ENCODE results near the gene MYO18B. TPM values are rescaled to one million over a fixed set of nuclear protein-coding genes. Genes with fewer than 3 reads are reported as not detected.

Gene MYO18B
- total and polyA plus RNA-seq, 2 donors (not counting 3 experiments of a cell fraction or from before 2014, with no cell fraction given): 0.01 TPM; not detected in 1

DNA sequence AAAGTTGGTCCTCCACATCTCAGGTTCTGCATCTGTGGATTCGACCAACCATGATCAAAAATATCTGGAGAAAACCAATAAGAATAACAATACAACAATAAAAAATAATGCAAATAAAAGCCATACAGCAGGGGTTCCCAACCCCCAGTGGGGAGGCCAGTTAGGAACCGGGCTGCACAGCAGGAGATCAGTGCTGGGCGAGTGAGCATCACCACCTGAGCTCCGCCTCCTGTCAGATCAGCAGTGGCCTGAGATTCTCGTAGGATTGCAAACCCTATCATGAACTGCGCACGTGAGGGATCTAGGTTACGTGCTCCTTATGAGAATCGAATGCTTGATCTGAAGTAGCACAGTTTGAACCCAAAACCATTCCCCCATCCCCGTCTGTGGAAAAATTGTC, 25.4 kb upstream of the MYO18B start:
- TF ChIP-seq POLR2AphosphoS5 (IDR thresholded peaks at IDR 0.05; ENCODE audit: insufficient read depth, low read depth, low read length) (no peak), EZH2 (IDR thresholded peaks at IDR 0.05; ENCODE audit: borderline replicate concordance, low read depth, low read length, severe bottlenecking) (no peak), FOS (IDR thresholded peaks at IDR 0.05; ENCODE audit: borderline replicate concordance, insufficient read depth, low read length) (no peak)
- H3K9ac ChIP-seq (replicated peaks; ENCODE audit: extremely low read depth, insufficient read depth, low read length): no peak overlapping the region
- dilution Hi-C loops (cut with MboI; ENCODE audit: extremely low pct_ligation_motif_present, low sequenced_read_pairs): no loop called here

DNA sequence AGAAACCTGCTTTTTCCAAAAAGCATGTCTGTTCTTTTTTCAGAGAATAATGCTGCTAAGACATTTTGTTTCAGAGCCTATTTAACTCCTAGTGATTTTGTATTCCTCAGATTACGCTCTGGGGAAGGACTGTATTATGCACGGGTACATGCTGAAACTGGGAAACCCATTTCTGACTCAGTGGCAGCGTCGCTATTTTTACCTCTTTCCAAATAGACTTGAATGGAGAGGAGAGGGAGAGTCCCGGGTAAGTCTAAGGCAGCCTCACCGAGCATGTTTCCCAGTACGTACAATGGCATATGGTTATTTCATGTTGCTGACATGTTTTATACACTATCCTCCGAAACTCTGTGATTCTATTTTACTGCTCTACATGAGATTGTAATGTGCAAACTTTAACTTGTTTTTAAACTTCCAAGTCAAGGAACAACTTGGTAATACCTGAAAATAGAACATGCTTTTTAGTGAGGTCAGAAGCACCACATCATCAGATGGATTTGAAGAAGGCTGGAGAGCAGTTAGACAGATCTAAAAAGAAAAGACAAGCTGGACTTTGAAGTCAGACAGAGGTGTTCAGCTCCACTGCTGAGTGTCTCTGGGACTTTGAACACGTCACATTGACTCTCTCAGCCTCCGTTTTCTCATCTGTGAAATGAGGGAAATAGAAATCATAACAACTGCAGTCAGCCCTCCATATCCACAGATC, 23.7 kb upstream of the MYO18B start:
- intact Hi-C loops (cut with micrococcal nuclease) (no loop called here), dilution Hi-C loops (cut with MboI; ENCODE audit: extremely low pct_ligation_motif_present, low sequenced_read_pairs) (no loop called here)
- Histone ChIP-seq H3K9ac (replicated peaks; ENCODE audit: extremely low read depth, insufficient read depth, low read length) (no peak overlapping the region), H4K20me1 (replicated peaks; ENCODE audit: control insufficient read depth, extremely low read depth, insufficient read depth, low read length) (no peaks in the 10 kb centered on the region), H3K9me1 (replicated peaks; ENCODE audit: control insufficient read depth, extremely low read depth, insufficient read depth, low read length) (no peaks in the 10 kb centered on the region), H3K4me1 (ENCODE audit: control insufficient read depth, extremely low read depth, insufficient read depth, low read length) (no peaks in the 10 kb centered on the region), H3K27ac (ENCODE audit: insufficient read depth, low read depth, low read length) (no peak overlapping the region), H3K9me3 (replicated peaks; ENCODE audit: control insufficient read depth, insufficient read depth, low read length) (no peaks in the 10 kb centered on the region), H3K36me3 (ENCODE audit: control insufficient read depth in 2 of 2, extremely low read depth in 1 of 2, insufficient read depth in 2 of 2, low read length in 2 of 2) (no peaks in the 10 kb centered on the region), H3K4me2 (ENCODE audit: insufficient read depth, low read length) (no peak overlapping the region), H3K79me2 (ENCODE audit: control insufficient read depth, insufficient read depth, low read length) (no peaks in the 10 kb centered on the region), H3K27me3 (ENCODE audit: control insufficient read depth in 2 of 2, insufficient read depth in 2 of 2, low read length in 2 of 2) (no peaks in the 10 kb centered on the region), H2AFZ (ENCODE audit: low read depth, low read length) (no peak overlapping the region), H3K4me3 (replicated peaks in 1 of 3; ENCODE audit: insufficient read depth in 1 of 3, low read depth in 1 of 3, low read length in 3 of 3) (no peak overlapping the region)
- POLR2A ChIA-PET: no interaction called here
- DNase-seq (ENCODE audit: low read depth, low spot score): no peak
- CTCF ChIA-PET: no interaction called here
- FAIRE-seq: no peak
- TF ChIP-seq, protein P1, sequence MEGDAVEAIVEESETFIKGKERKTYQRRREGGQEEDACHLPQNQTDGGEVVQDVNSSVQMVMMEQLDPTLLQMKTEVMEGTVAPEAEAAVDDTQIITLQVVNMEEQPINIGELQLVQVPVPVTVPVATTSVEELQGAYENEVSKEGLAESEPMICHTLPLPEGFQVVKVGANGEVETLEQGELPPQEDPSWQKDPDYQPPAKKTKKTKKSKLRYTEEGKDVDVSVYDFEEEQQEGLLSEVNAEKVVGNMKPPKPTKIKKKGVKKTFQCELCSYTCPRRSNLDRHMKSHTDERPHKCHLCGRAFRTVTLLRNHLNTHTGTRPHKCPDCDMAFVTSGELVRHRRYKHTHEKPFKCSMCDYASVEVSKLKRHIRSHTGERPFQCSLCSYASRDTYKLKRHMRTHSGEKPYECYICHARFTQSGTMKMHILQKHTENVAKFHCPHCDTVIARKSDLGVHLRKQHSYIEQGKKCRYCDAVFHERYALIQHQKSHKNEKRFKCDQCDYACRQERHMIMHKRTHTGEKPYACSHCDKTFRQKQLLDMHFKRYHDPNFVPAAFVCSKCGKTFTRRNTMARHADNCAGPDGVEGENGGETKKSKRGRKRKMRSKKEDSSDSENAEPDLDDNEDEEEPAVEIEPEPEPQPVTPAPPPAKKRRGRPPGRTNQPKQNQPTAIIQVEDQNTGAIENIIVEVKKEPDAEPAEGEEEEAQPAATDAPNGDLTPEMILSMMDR (IDR thresholded peaks at IDR 0.05; ENCODE audit: extremely low read depth in 1 of 2, insufficient read depth in 1 of 2, low read depth in 1 of 2, low read length in 2 of 2): no peak
- TF ChIP-seq FOS (IDR thresholded peaks at IDR 0.05; ENCODE audit: borderline replicate concordance, insufficient read depth, low read length): no peak
- TF ChIP-seq POLR2A (IDR thresholded peaks at IDR 0.05; ENCODE audit: low read depth, low read length): no peak
- no peak for TF ChIP-seq JUN (IDR thresholded peaks at IDR 0.05; ENCODE audit: borderline replicate concordance, insufficient read depth, insufficient read length, low read depth)
- no peak for TF ChIP-seq GATA2 (IDR thresholded peaks at IDR 0.05; ENCODE audit: insufficient read depth, insufficient read length, low read depth, low read length)
- no peak for TF ChIP-seq POLR2AphosphoS5 (IDR thresholded peaks at IDR 0.05; ENCODE audit: insufficient read depth, low read depth, low read length)
- no peak for TF ChIP-seq MYC (IDR thresholded peaks at IDR 0.05; ENCODE audit: low read depth, low read length)
- no peak for TF ChIP-seq EZH2 (IDR thresholded peaks at IDR 0.05; ENCODE audit: borderline replicate concordance, low read depth, low read length, severe bottlenecking)
- TF ChIP-seq, protein P2, sequence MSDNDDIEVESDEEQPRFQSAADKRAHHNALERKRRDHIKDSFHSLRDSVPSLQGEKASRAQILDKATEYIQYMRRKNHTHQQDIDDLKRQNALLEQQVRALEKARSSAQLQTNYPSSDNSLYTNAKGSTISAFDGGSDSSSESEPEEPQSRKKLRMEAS (IDR thresholded peaks at IDR 0.05; ENCODE audit: insufficient read depth, insufficient read length): no peak
- BruUV-seq (replicated peaks): no TSS peak

More for the DNA sequence above, 25.4 kb upstream of the MYO18B start:
- BruUV-seq (replicated peaks): no TSS peak
- no peaks in the 10 kb centered on the region for H3K9me3 ChIP-seq (replicated peaks; ENCODE audit: control insufficient read depth, insufficient read depth, low read length)
- ChIA-PET POLR2A (no interaction called here), CTCF (no interaction called here)
- H3K79me2 ChIP-seq (ENCODE audit: control insufficient read depth, insufficient read depth, low read length): no peaks in the 10 kb centered on the region
- H3K4me3 ChIP-seq (replicated peaks in 1 of 3; ENCODE audit: insufficient read depth in 1 of 3, low read depth in 1 of 3, low read length in 3 of 3): no peak overlapping the region
- H3K4me1 ChIP-seq (ENCODE audit: control insufficient read depth, extremely low read depth, insufficient read depth, low read length): no peaks in the 10 kb centered on the region
- H3K27me3 ChIP-seq (ENCODE audit: control insufficient read depth in 2 of 2, insufficient read depth in 2 of 2, low read length in 2 of 2): no peaks in the 10 kb centered on the region
- intact Hi-C loops (cut with micrococcal nuclease): no loop called here
- H2AFZ ChIP-seq (ENCODE audit: low read depth, low read length): no peak overlapping the region
- DNase-seq (ENCODE audit: low read depth, low spot score) (no peak), FAIRE-seq (no peak)
- H4K20me1 ChIP-seq (replicated peaks; ENCODE audit: control insufficient read depth, extremely low read depth, insufficient read depth, low read length): no peaks in the 10 kb centered on the region
- H3K4me2 ChIP-seq (ENCODE audit: insufficient read depth, low read length): no peak overlapping the region
- no peaks in the 10 kb centered on the region for H3K36me3 ChIP-seq (ENCODE audit: control insufficient read depth in 2 of 2, extremely low read depth in 1 of 2, insufficient read depth in 2 of 2, low read length in 2 of 2)
- H3K27ac ChIP-seq (ENCODE audit: insufficient read depth, low read depth, low read length): no peak overlapping the region
- H3K9me1 ChIP-seq (replicated peaks; ENCODE audit: control insufficient read depth, extremely low read depth, insufficient read depth, low read length): no peaks in the 10 kb centered on the region

All from endothelial cell of umbilical vein (primary cell).